Peyer's patch (tissue), 4 donors: Measurements from ENCODE around the gene ATXN1.

Source experiments
- POLR2A ChIP-seq, 2 donors: fragments of 450-650 bp; IDR thresholded peaks; one replicate each; pipeline ENCODE4 v1.5.1; 2017; ENCODE audit warnings: antibody characterized with exemption in 2 of 2, mild to moderate bottlenecking in 2 of 2, moderate library complexity in 2 of 2
- TF ChIP-seq, protein P1 (sequence below), 6 experiments: fragments of 450-650 bp in 4 of 6; fragments of 200-600 bp in 2 of 6; sonication (generic) in 1 of 6; IDR thresholded peaks; one replicate each; pipeline ENCODE4 v1.5.1; 2017 to 2019; ENCODE audit warnings: antibody characterized with exemption in 6 of 6, mild to moderate bottlenecking in 3 of 6, moderate library complexity in 1 of 6

DNA sequence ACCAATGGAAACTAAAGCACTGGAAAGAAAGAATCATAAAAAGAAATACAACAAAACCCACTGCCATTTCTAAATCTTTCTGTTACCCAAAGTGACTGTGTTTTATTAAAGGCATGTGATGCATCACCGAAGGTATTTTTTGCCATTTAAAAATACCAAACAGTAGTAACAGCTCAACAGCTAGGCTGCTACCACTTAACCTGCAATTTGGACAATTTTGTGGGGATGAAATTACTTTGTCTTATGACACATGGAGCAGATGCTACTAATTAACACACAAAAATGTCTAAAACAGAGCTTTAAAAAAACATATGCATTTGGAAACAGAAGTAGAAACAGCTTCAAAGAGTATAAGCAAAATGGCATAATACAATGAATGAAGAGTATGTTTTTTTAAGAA lies 97.4 kb downstream of the ATXN1 start:
- TF ChIP-seq POLR2A (IDR thresholded peaks at IDR 0.05), result no peak
- TF ChIP-seq, protein P1, sequence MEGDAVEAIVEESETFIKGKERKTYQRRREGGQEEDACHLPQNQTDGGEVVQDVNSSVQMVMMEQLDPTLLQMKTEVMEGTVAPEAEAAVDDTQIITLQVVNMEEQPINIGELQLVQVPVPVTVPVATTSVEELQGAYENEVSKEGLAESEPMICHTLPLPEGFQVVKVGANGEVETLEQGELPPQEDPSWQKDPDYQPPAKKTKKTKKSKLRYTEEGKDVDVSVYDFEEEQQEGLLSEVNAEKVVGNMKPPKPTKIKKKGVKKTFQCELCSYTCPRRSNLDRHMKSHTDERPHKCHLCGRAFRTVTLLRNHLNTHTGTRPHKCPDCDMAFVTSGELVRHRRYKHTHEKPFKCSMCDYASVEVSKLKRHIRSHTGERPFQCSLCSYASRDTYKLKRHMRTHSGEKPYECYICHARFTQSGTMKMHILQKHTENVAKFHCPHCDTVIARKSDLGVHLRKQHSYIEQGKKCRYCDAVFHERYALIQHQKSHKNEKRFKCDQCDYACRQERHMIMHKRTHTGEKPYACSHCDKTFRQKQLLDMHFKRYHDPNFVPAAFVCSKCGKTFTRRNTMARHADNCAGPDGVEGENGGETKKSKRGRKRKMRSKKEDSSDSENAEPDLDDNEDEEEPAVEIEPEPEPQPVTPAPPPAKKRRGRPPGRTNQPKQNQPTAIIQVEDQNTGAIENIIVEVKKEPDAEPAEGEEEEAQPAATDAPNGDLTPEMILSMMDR (IDR thresholded peaks at IDR 0.05), result no peak
